Heart right ventricle (tissue), 16 donors: ENCODE measurements around the gene VIT. TPM values are rescaled to one million over a fixed set of nuclear protein-coding genes. Genes with fewer than 3 reads are reported as not detected.

Experiments
- ATAC-seq, 8 donors: fragments of 200-7000 bp; cut with Tn5 transposase; one replicate each; pipeline ENCODE4 v1.9.1; 2020; ENCODE audit warnings: mild to moderate bottlenecking in 8 of 8, moderate library complexity in 8 of 8, moderate number of reproducible peaks in 1 of 8
- DNase-seq, 2 donors: peaks; one replicate each; pipeline ENCODE4 v3.0.0-alpha.2; 2020
- H3K27ac ChIP-seq, 10 donors: fragments of 200-600 bp; sonication (generic) in 2 of 10; one replicate each; pipeline versions ENCODE4 v1.5.0 to v1.8.0; 2020 to 2022; ENCODE audit warnings: mild to moderate bottlenecking in 3 of 10
- H3K27me3 ChIP-seq, 7 donors: fragments of 200-600 bp; one replicate each; pipeline ENCODE4 v1.8.0; 2021 to 2022; ENCODE audit warnings: mild to moderate bottlenecking in 2 of 7
- H3K36me3 ChIP-seq, 9 donors: fragments of 200-600 bp; sonication (generic) in 1 of 9; one replicate each; pipeline versions ENCODE4 v1.5.0 to v1.8.0; 2020 to 2022; ENCODE audit warnings: mild to moderate bottlenecking in 2 of 9
- H3K4me1 ChIP-seq, 9 donors: fragments of 200-600 bp; sonication (generic) in 1 of 9; one replicate each; pipeline versions ENCODE4 v1.5.0 to v1.8.0; 2020 to 2022; ENCODE audit warnings: mild to moderate bottlenecking in 4 of 9
- H3K4me3 ChIP-seq, 10 donors: fragments of 200-600 bp; sonication (generic) in 2 of 10; one replicate each; pipeline versions ENCODE4 v1.5.0 to v1.8.0; 2020 to 2022; ENCODE audit warnings: mild to moderate bottlenecking in 7 of 10, moderate library complexity in 2 of 10
- H3K9me3 ChIP-seq, 11 donors: fragments of 200-600 bp in 10 of 11; sonication (generic) in 2 of 11; one replicate each; pipeline versions ENCODE4 v1.5.0 to v1.8.0; 2013 to 2022; ENCODE audit warnings: mild to moderate bottlenecking in 2 of 11, control low read depth in 1 of 11, moderate library complexity in 1 of 11
- WGBS, 2 donors: extraction: QIAGEN DNeasy Blood & Tissue Kit; methylation state at CpG; one replicate each; pipeline ENCODE4 v1.1.7; 2013; ENCODE audit warnings: inconsistent platforms in 1 of 2; 5-methylcytosine and 5-hydroxymethylcytosine counted together
- intact Hi-C, 10 donors: fragments of 100-400 bp; cut with DNase I; formaldehyde crosslinking; loops; one replicate each; pipeline versions ENCODE4 v1.11.1 to v1.14.2; 2022
- polyA plus RNA-seq, 2 donors: library from polyadenylated mRNA; stranded (reverse); fragments of 200-250 nt; gene quantifications; one replicate each; pipeline ENCODE4 v1.2.3, GENCODE V29; 2013
- total RNA-seq, 10 donors: library from RNA; stranded (reverse); fragmentation: NEBNext Ultra II Directional in 3 of 10; extraction: Animal tissue kit (Norgen Biotek cat#: 25700) in 3 of 10; gene quantifications; one replicate each; pipeline versions ENCODE4 v1.2.1 to v1.2.4, GENCODE V29; 2021 to 2023
- TF ChIP-seq, protein P1 (sequence below), 9 donors: fragments of 200-600 bp; sonication (generic) in 2 of 9; IDR thresholded peaks; one replicate each; pipeline versions ENCODE4 v1.5.0 to v1.8.0; 2021 to 2022; ENCODE audit warnings: antibody characterized with exemption in 9 of 9, mild to moderate bottlenecking in 5 of 9, moderate library complexity in 1 of 9
- donor health status: Arrhythmogenic right ventricular cardiomyopathy.
- donor health status: ischemic (EF 13 %, LVEDD 7.1; RV severe dilation, severe dysfunction).
- donor health status: healthy with polysubstance abuse.
- donor health status: DM: no; HTN: yes; CAD: no.
- donor health status: DM: no; HTN: no; CAD: no.
- donor health status: ischemic (EF 25% LVEDD 6.9; RV normal size, moderate dysfunction).
- donor health status: ischemic (EF 25% LVEDD 5.7; RV mildly dilated, moderate dysfunction).
- donor health status: healthy.
- donor health status: DM: yes; HTN: yes; CAD: no.
- donor health status: Ischemic cardiomyopathy.
- donor health status: ischemic (EF 35%, LVEDD 5.7; RV mildly dilated, moderate dysfunction).
- donor health status: nonischemic (EF 11% LVEDD 7.7; RV severe dilation, severe dysfunction).
- donor health status: DM: yes; HTN: yes; CAD: no.
- donor health status: PGD.
- donor health status: ischemic (EF 29% LVEDD 5.4; RV normal size, mild dysfunction).
- donor health status: nonischemic (EF 23%, LVEDD 6.1; RV moderate dilation, normal function).

VIT gene
- total and polyA plus RNA-seq, 12 donors, result 1.2 to 23.6 (median 4.7) TPM

- no peak overlapping the region for H3K4me3 ChIP-seq
- no peak for ATAC-seq
- no peaks in the 10 kb centered on the region for H3K4me1 ChIP-seq
- no peak overlapping the region for H3K27ac ChIP-seq
- WGBS, 2 donors, result 90% methylated on average over 3 of the region's 3 CpGs
- TF ChIP-seq, protein P1, sequence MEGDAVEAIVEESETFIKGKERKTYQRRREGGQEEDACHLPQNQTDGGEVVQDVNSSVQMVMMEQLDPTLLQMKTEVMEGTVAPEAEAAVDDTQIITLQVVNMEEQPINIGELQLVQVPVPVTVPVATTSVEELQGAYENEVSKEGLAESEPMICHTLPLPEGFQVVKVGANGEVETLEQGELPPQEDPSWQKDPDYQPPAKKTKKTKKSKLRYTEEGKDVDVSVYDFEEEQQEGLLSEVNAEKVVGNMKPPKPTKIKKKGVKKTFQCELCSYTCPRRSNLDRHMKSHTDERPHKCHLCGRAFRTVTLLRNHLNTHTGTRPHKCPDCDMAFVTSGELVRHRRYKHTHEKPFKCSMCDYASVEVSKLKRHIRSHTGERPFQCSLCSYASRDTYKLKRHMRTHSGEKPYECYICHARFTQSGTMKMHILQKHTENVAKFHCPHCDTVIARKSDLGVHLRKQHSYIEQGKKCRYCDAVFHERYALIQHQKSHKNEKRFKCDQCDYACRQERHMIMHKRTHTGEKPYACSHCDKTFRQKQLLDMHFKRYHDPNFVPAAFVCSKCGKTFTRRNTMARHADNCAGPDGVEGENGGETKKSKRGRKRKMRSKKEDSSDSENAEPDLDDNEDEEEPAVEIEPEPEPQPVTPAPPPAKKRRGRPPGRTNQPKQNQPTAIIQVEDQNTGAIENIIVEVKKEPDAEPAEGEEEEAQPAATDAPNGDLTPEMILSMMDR (IDR thresholded peaks at IDR 0.05), result no peak
- no peak for DNase-seq
- no peaks in the 10 kb centered on the region for H3K27me3 ChIP-seq
- no peaks in the 10 kb centered on the region for H3K36me3 ChIP-seq
- intact Hi-C loops, result no loop called here
- H3K9me3 ChIP-seq, result peaks cover 0 to 15% (median 7%) of the 10 kb centered on the region in 11 donors
These were observed 21.2 kb downstream of the VIT start for GRCh38 chr2:36717603-36718266.

GRCh38 chr2:36727550-36727949 is 31.0 kb downstream of the VIT start:
- TF ChIP-seq, protein P1 (IDR thresholded peaks at IDR 0.05), result no peak
- Histone ChIP-seq H3K36me3 (no peaks in the 10 kb centered on the region), H3K9me3 (peaks cover 0 to 11% (median 2%) of the 10 kb centered on the region in 11 donors), H3K4me1 (peaks cover 0 to 5% (median 0%) of the 10 kb centered on the region in 9 donors), H3K4me3 (no peak overlapping the region), H3K27me3 (no peaks in the 10 kb centered on the region), H3K27ac (no peak overlapping the region)
- intact Hi-C loops, result no loop called here
- no peak for DNase-seq
- ATAC-seq, result no peak
- 92% methylated on average over 3 of the region's 3 CpGs for WGBS, 2 donors

GRCh38 chr2:36729067-36729466 is 32.6 kb downstream of the VIT start:
- Histone ChIP-seq H3K36me3 (no peaks in the 10 kb centered on the region), H3K27me3 (no peaks in the 10 kb centered on the region), H3K27ac (no peak overlapping the region), H3K4me3 (no peak overlapping the region), H3K4me1 (peaks cover 0 to 7% (median 0%) of the 10 kb centered on the region in 9 donors), H3K9me3 (peaks cover 0 to 11% (median 2%) of the 10 kb centered on the region in 11 donors)
- intact Hi-C loops, result no loop called here
- TF ChIP-seq, protein P1 (IDR thresholded peaks at IDR 0.05), result no peak
- WGBS, 2 donors, result 67 to 91% methylated on average over 4 of the region's 4 CpGs
- no peak for ATAC-seq
- no peak for DNase-seq

GRCh38 chr2:36731941-36732672 is 35.6 kb downstream of the VIT start:
- 48 to 56% methylated on average over 5 of the region's 5 CpGs for WGBS, 2 donors
- Histone ChIP-seq H3K9me3 (peaks cover 0 to 11% (median 2%) of the 10 kb centered on the region in 11 donors), H3K4me3 (no peak overlapping the region), H3K27ac (peak overlapping the region in 1 of 10 donors; percentile 23), H3K36me3 (no peaks in the 10 kb centered on the region), H3K27me3 (no peaks in the 10 kb centered on the region), H3K4me1 (peaks cover 0 to 7% (median 0%) of the 10 kb centered on the region in 9 donors)
- TF ChIP-seq, protein P1 (IDR thresholded peaks at IDR 0.05), result no peak
- DNase-seq (no peak), ATAC-seq (peak in 3 of 8 donors; percentile 19 to 42 (median 23))
- intact Hi-C loops, result no loop called here
